Heart right ventricle (tissue), 16 donors: ENCODE data around the gene MYCBP2. TPM values are rescaled to one million over a fixed set of nuclear protein-coding genes. Genes with fewer than 3 reads are reported as not detected.

Source experiments
- ATAC-seq, 8 donors: fragments of 200-7000 bp; cut with Tn5 transposase; one replicate each; pipeline ENCODE4 v1.9.1; 2020; ENCODE audit warnings: mild to moderate bottlenecking in 8 of 8, moderate library complexity in 8 of 8, moderate number of reproducible peaks in 1 of 8
- DNase-seq, 2 donors: peaks; one replicate each; pipeline ENCODE4 v3.0.0-alpha.2; 2020
- H3K27ac ChIP-seq, 10 donors: fragments of 200-600 bp; sonication (generic) in 2 of 10; one replicate each; pipeline versions ENCODE4 v1.5.0 to v1.8.0; 2020 to 2022; ENCODE audit warnings: mild to moderate bottlenecking in 3 of 10
- H3K27me3 ChIP-seq, 7 donors: fragments of 200-600 bp; one replicate each; pipeline ENCODE4 v1.8.0; 2021 to 2022; ENCODE audit warnings: mild to moderate bottlenecking in 2 of 7
- H3K36me3 ChIP-seq, 9 donors: fragments of 200-600 bp; sonication (generic) in 1 of 9; one replicate each; pipeline versions ENCODE4 v1.5.0 to v1.8.0; 2020 to 2022; ENCODE audit warnings: mild to moderate bottlenecking in 2 of 9
- H3K4me1 ChIP-seq, 9 donors: fragments of 200-600 bp; sonication (generic) in 1 of 9; one replicate each; pipeline versions ENCODE4 v1.5.0 to v1.8.0; 2020 to 2022; ENCODE audit warnings: mild to moderate bottlenecking in 4 of 9
- H3K4me3 ChIP-seq, 10 donors: fragments of 200-600 bp; sonication (generic) in 2 of 10; one replicate each; pipeline versions ENCODE4 v1.5.0 to v1.8.0; 2020 to 2022; ENCODE audit warnings: mild to moderate bottlenecking in 7 of 10, moderate library complexity in 2 of 10
- H3K9me3 ChIP-seq, 11 donors: fragments of 200-600 bp in 10 of 11; sonication (generic) in 2 of 11; one replicate each; pipeline versions ENCODE4 v1.5.0 to v1.8.0; 2013 to 2022; ENCODE audit warnings: mild to moderate bottlenecking in 2 of 11, control low read depth in 1 of 11, moderate library complexity in 1 of 11
- CTCF ChIP-seq, 9 donors: fragments of 200-600 bp; sonication (generic) in 2 of 9; IDR thresholded peaks; one replicate each; pipeline versions ENCODE4 v1.5.0 to v1.8.0; 2021 to 2022; ENCODE audit warnings: antibody characterized with exemption in 9 of 9, mild to moderate bottlenecking in 5 of 9, moderate library complexity in 1 of 9
- WGBS, 2 donors: extraction: QIAGEN DNeasy Blood & Tissue Kit; methylation state at CpG; one replicate each; pipeline ENCODE4 v1.1.7; 2013; ENCODE audit warnings: inconsistent platforms in 1 of 2; 5-methylcytosine and 5-hydroxymethylcytosine counted together
- intact Hi-C, 10 donors: fragments of 100-400 bp; cut with DNase I; formaldehyde crosslinking; loops; one replicate each; pipeline versions ENCODE4 v1.11.1 to v1.14.2; 2022
- polyA plus RNA-seq, 2 donors: library from polyadenylated mRNA; stranded (reverse); fragments of 200-250 nt; gene quantifications; one replicate each; pipeline ENCODE4 v1.2.3, GENCODE V29; 2013
- total RNA-seq, 10 donors: library from RNA; stranded (reverse); fragmentation: NEBNext Ultra II Directional in 3 of 10; extraction: Animal tissue kit (Norgen Biotek cat#: 25700) in 3 of 10; gene quantifications; one replicate each; pipeline versions ENCODE4 v1.2.1 to v1.2.4, GENCODE V29; 2021 to 2023
- donor health status: Arrhythmogenic right ventricular cardiomyopathy.
- donor health status: ischemic (EF 13 %, LVEDD 7.1; RV severe dilation, severe dysfunction).
- donor health status: healthy with polysubstance abuse.
- donor health status: DM: no; HTN: yes; CAD: no.
- donor health status: DM: no; HTN: no; CAD: no.
- donor health status: ischemic (EF 25% LVEDD 6.9; RV normal size, moderate dysfunction).
- donor health status: ischemic (EF 25% LVEDD 5.7; RV mildly dilated, moderate dysfunction).
- donor health status: healthy.
- donor health status: DM: yes; HTN: yes; CAD: no.
- donor health status: Ischemic cardiomyopathy.
- donor health status: ischemic (EF 35%, LVEDD 5.7; RV mildly dilated, moderate dysfunction).
- donor health status: nonischemic (EF 11% LVEDD 7.7; RV severe dilation, severe dysfunction).
- donor health status: DM: yes; HTN: yes; CAD: no.
- donor health status: PGD.
- donor health status: ischemic (EF 29% LVEDD 5.4; RV normal size, mild dysfunction).
- donor health status: nonischemic (EF 23%, LVEDD 6.1; RV moderate dilation, normal function).

The MYCBP2 gene
- total and polyA plus RNA-seq, 12 donors: 18.6 to 70.7 (median 52.4) TPM

- no peak for TF ChIP-seq CTCF (IDR thresholded peaks at IDR 0.05)
- H3K9me3 ChIP-seq: no peaks in the 10 kb centered on the region
- no peak overlapping the region for H3K4me3 ChIP-seq
- no peak overlapping the region for H3K27ac ChIP-seq
- no peaks in the 10 kb centered on the region for H3K27me3 ChIP-seq
- no peak for DNase-seq
- ATAC-seq: no peak
- H3K4me1 ChIP-seq: peaks cover 0 to 13% (median 0%) of the 10 kb centered on the region in 9 donors
- peaks cover 0 to 100% (median 35%) of the 10 kb centered on the region in 9 donors for H3K36me3 ChIP-seq
- intact Hi-C loops: no loop called here
- WGBS, 2 donors: 96 to 99% methylated on average over 3 of the region's 3 CpGs
These were observed 141.2 kb downstream of the MYCBP2 start for GRCh38 chr13:77185721-77186120.

GRCh38 chr13:77184455-77184854 is 142.4 kb downstream of the MYCBP2 start:
- Histone ChIP-seq H3K4me3 (no peak overlapping the region), H3K27ac (peak overlapping the region in 1 of 10 donors; percentile 21), H3K4me1 (peaks cover 0 to 13% (median 0%) of the 10 kb centered on the region in 9 donors), H3K9me3 (no peaks in the 10 kb centered on the region), H3K36me3 (peaks cover 0 to 100% (median 40%) of the 10 kb centered on the region in 9 donors), H3K27me3 (no peaks in the 10 kb centered on the region)
- no peak for DNase-seq
- TF ChIP-seq CTCF (IDR thresholded peaks at IDR 0.05): no peak
- 90 to 93% methylated on average over 2 of the region's 2 CpGs for WGBS, 2 donors
- no peak for ATAC-seq
- intact Hi-C loops: no loop called here

- Histone ChIP-seq H3K36me3 (peaks cover 0 to 100% (median 49%) of the 10 kb centered on the region in 9 donors), H3K9me3 (no peaks in the 10 kb centered on the region), H3K27me3 (no peaks in the 10 kb centered on the region), H3K4me3 (no peak overlapping the region), H3K27ac (no peak overlapping the region), H3K4me1 (peaks cover 0 to 12% (median 0%) of the 10 kb centered on the region in 9 donors)
- no peak for TF ChIP-seq CTCF (IDR thresholded peaks at IDR 0.05)
- WGBS, 2 donors: 95% methylated on average over 4 of the region's 4 CpGs
- intact Hi-C loops: no loop called here
- ATAC-seq: no peak
- no peak for DNase-seq
These were observed 146.9 kb downstream of the MYCBP2 start for GRCh38 chr13:77180011-77180410.

- no peaks in the 10 kb centered on the region for H3K9me3 ChIP-seq
- WGBS, 2 donors: 94 to 98% methylated on average over 2 of the region's 2 CpGs
- intact Hi-C loops: loop anchor here in 1 of 10 donors (10.0 kb wide), 1 partner anchor 103 kb away; no protein-coding TSS in a partner anchor
These were observed 149.2 kb downstream of the MYCBP2 start for GRCh38 chr13:77177646-77178045.

More at GRCh38 chr13:77177646-77178045, 149.2 kb downstream of the MYCBP2 start:
- Histone ChIP-seq H3K4me3 (no peak overlapping the region), H3K4me1 (no peaks in the 10 kb centered on the region), H3K36me3 (peaks cover 0 to 100% (median 65%) of the 10 kb centered on the region in 9 donors), H3K27ac (no peak overlapping the region), H3K27me3 (no peaks in the 10 kb centered on the region)
- DNase-seq: no peak
- TF ChIP-seq CTCF (IDR thresholded peaks at IDR 0.05): no peak
- ATAC-seq: no peak
